GM18873 (cell line): ENCODE results near the gene LDHD.

Experiments
- ATAC-seq: cut with Tn5 transposase; IDR thresholded peaks from one replicate; pipeline ENCODE4 v1.9.1; 2021; ENCODE audit warnings: mild to moderate bottlenecking, moderate library complexity, moderate number of reproducible peaks; ENCODE audit not compliant: unreplicated experiment, low FRiP score

Gene LDHD

GRCh38 chr16:75064403-75065148 lies 52.0 kb downstream of the LDHD start:
- ATAC-seq, result no peak

GRCh38 chr16:75063549-75064088 lies 53.0 kb downstream of the LDHD start:
- ATAC-seq, result no peak

- no peak for ATAC-seq
These were observed 53.6 kb downstream of the LDHD start for GRCh38 chr16:75062976-75063346.

- ATAC-seq, result no peak
These were observed 54.2 kb downstream of the LDHD start for GRCh38 chr16:75062135-75062975.
